SU-DHL-6 (cell line): ENCODE measurements around the gene APOBEC3B.

Experiments
- EZH2phosphoT487 ChIP-seq: fragments of 200-600 bp; sonication (generic), shearing (Covaris generic); conservative IDR thresholded peaks from 2 replicates; pipeline ENCODE4 v1.6.1; 2018; ENCODE audit warnings: mild to moderate bottlenecking, antibody characterized with exemption, low read length, moderate library complexity, mixed read lengths
- TF ChIP-seq, protein P1 (sequence below): fragments of 200-600 bp; sonication (generic); IDR thresholded peaks from one replicate; pipeline ENCODE4 v1.5.1; 2017; ENCODE audit warnings: antibody characterized with exemption, mild to moderate bottlenecking, low read length, moderate library complexity; ENCODE audit not compliant: insufficient read depth, poor library complexity, severe bottlenecking

DNA sequence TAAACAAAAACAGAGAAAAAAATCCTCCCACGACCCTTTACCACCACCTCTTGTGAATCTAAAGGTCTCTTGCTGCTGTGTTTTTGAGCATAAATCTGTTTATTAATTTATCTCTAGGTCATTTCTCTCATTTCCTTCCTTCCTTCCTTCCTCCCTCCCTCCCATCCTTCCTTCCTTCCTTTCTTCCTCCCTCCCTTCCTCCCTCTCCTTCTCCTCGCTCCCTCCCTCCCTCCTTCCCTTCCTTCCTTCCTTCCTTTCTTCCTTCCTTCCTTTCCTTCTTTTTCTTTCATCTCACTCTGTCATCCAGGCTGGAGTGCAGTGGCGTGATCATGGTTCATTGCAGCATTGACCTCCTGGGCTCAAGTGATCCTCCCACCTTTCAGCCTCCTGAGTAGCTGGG lies 38.3 kb upstream of the APOBEC3B start:
- TF ChIP-seq, protein P1, sequence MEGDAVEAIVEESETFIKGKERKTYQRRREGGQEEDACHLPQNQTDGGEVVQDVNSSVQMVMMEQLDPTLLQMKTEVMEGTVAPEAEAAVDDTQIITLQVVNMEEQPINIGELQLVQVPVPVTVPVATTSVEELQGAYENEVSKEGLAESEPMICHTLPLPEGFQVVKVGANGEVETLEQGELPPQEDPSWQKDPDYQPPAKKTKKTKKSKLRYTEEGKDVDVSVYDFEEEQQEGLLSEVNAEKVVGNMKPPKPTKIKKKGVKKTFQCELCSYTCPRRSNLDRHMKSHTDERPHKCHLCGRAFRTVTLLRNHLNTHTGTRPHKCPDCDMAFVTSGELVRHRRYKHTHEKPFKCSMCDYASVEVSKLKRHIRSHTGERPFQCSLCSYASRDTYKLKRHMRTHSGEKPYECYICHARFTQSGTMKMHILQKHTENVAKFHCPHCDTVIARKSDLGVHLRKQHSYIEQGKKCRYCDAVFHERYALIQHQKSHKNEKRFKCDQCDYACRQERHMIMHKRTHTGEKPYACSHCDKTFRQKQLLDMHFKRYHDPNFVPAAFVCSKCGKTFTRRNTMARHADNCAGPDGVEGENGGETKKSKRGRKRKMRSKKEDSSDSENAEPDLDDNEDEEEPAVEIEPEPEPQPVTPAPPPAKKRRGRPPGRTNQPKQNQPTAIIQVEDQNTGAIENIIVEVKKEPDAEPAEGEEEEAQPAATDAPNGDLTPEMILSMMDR = no peak
- TF ChIP-seq EZH2phosphoT487 = no peak
